Suprapubic skin (tissue), 3 donors: ENCODE data around the gene AGL.

Source experiments
- CTCF ChIP-seq, 2 donors: fragments of 200-600 bp in 1 of 2; fragments of 450-650 bp in 1 of 2; sonication (generic) in 1 of 2; IDR thresholded peaks; one replicate each; pipeline ENCODE4 v1.5.1; 2016 to 2019; ENCODE audit warnings: antibody characterized with exemption in 2 of 2, mild to moderate bottlenecking in 1 of 2, moderate library complexity in 1 of 2
- POLR2A ChIP-seq, 2 donors: fragments of 450-650 bp; IDR thresholded peaks; one replicate each; pipeline ENCODE4 v1.6.1; 2017; ENCODE audit warnings: antibody characterized with exemption in 2 of 2, mild to moderate bottlenecking in 2 of 2, moderate library complexity in 2 of 2

DNA sequence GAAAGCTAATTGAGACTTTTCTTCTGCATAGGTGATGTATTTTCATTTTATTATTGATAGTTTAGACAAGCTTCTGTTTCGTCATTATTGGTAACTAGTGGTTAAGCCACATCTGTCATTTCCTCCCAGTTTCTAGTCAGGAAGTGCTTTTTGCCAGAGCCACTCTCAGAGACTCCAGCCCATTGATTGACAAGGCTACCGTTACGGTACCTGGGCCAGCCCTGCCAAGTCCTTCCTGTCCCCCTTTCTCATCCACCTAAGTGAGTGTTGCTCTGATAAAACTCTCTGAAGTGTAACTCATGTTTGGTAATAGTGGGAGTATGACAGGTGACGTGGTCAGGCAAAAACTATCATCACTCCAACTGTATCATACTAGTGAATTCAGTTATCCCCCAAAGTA, 29.6 kb upstream of the AGL start:
- TF ChIP-seq CTCF (IDR thresholded peaks at IDR 0.05) (no peak), POLR2A (IDR thresholded peaks at IDR 0.05) (no peak)
